Liver (tissue), 9 donors: ENCODE results near the gene CDH16. TPM values are rescaled to one million over a fixed set of nuclear protein-coding genes. Genes with fewer than 3 reads are reported as not detected.
A peak's percentile ranks its signal among the peaks of the same experiment; 100 is the strongest.

Source experiments
- DNase-seq: peaks from one replicate; pipeline ENCODE4 v3.0.0-alpha.2; 2017; ENCODE audit warnings: low spot score
- H3K27ac ChIP-seq, 2 donors: one replicate each; pipeline ENCODE4 v1.7.0; 2013; ENCODE audit warnings: inconsistent platforms in 2 of 2, low read length in 2 of 2, control low read depth in 1 of 2, low read depth in 1 of 2, mild to moderate bottlenecking in 1 of 2
- H3K27me3 ChIP-seq, 4 donors: one replicate each; pipeline versions ENCODE4 v1.6.1 to v1.7.0; 2013; ENCODE audit warnings: low read length in 3 of 4, inconsistent platforms in 1 of 4, mild to moderate bottlenecking in 1 of 4, moderate library complexity in 1 of 4; ENCODE audit not compliant: control insufficient read depth in 4 of 4, insufficient read depth in 4 of 4
- H3K36me3 ChIP-seq, 4 donors: one replicate each; pipeline versions ENCODE4 v1.6.1 to v1.7.0; 2013; ENCODE audit warnings: low read length in 3 of 4, mild to moderate bottlenecking in 3 of 4, low read depth in 1 of 4, moderate library complexity in 1 of 4; ENCODE audit not compliant: control insufficient read depth in 4 of 4, insufficient read depth in 3 of 4
- H3K4me1 ChIP-seq, 4 donors: one replicate each; pipeline versions ENCODE4 v1.6.1 to v1.7.0; 2013; ENCODE audit warnings: low read length in 3 of 4, mild to moderate bottlenecking in 3 of 4, moderate library complexity in 1 of 4; ENCODE audit not compliant: control insufficient read depth in 4 of 4, insufficient read depth in 4 of 4
- H3K4me3 ChIP-seq, 3 donors: one replicate each; pipeline versions ENCODE4 v1.6.1 to v1.7.0; 2013; ENCODE audit warnings: low read length in 3 of 3, control low read depth in 1 of 3, low read depth in 1 of 3, mild to moderate bottlenecking in 1 of 3
- H3K9ac ChIP-seq, 2 donors: one replicate each; pipeline ENCODE4 v1.7.0; 2013; ENCODE audit warnings: low read length in 2 of 2, mild to moderate bottlenecking in 2 of 2, moderate library complexity in 2 of 2, control low read depth in 1 of 2, low read depth in 1 of 2
- H3K9me3 ChIP-seq, 4 donors: one replicate each; pipeline versions ENCODE4 v1.6.1 to v1.7.0; 2013; ENCODE audit warnings: low read length in 3 of 4; ENCODE audit not compliant: control insufficient read depth in 4 of 4
- ATF3 ChIP-seq: IDR thresholded peaks from 2 replicates; pipeline ENCODE4 v1.6.1; 2016; ENCODE audit warnings: antibody characterized with exemption
- CTCF ChIP-seq: fragments of 150-350 bp; IDR thresholded peaks from 2 replicates; pipeline ENCODE4 v1.5.1; 2017; ENCODE audit warnings: improper control_type of control experiment, low read depth, low read length; ENCODE audit not compliant: missing input control
- EGR1 ChIP-seq, 2 donors: IDR thresholded peaks; 2 replicates each; pipeline ENCODE4 v1.6.1; 2016 to 2018; ENCODE audit warnings: antibody characterized with exemption in 2 of 2, low read depth in 2 of 2
- FOXA1 ChIP-seq: IDR thresholded peaks from 2 replicates; pipeline ENCODE4 v1.6.1; 2016; ENCODE audit warnings: antibody characterized with exemption
- FOXA2 ChIP-seq: IDR thresholded peaks from 2 replicates; pipeline ENCODE4 v1.6.1; 2016; ENCODE audit warnings: antibody characterized with exemption
- GABPA ChIP-seq, 2 donors: IDR thresholded peaks in 1 of 2; conservative IDR thresholded peaks in 1 of 2; 2 replicates each; pipeline ENCODE4 v1.6.1; 2016; ENCODE audit warnings: antibody characterized with exemption in 2 of 2, mild to moderate bottlenecking in 1 of 2, moderate library complexity in 1 of 2
- HNF4A ChIP-seq, 2 donors: conservative IDR thresholded peaks; 2 replicates each; pipeline ENCODE4 v1.6.1; 2016; ENCODE audit warnings: antibody characterized with exemption in 2 of 2, mild to moderate bottlenecking in 2 of 2
- HNF4G ChIP-seq: IDR thresholded peaks from 2 replicates; pipeline ENCODE4 v1.6.1; 2016; ENCODE audit warnings: antibody characterized with exemption
- JUND ChIP-seq, 2 donors: IDR thresholded peaks; 2 replicates each; pipeline ENCODE4 v1.6.1; 2016; ENCODE audit warnings: antibody characterized with exemption in 2 of 2
- REST ChIP-seq: IDR thresholded peaks from 2 replicates; pipeline ENCODE4 v1.6.1; 2016; ENCODE audit warnings: antibody characterized with exemption, mild to moderate bottlenecking
- RXRA ChIP-seq, 2 donors: IDR thresholded peaks; 2 replicates each; pipeline ENCODE4 v1.6.1; 2017 to 2018; ENCODE audit warnings: antibody characterized with exemption in 2 of 2, mild to moderate bottlenecking in 1 of 2
- YY1 ChIP-seq: IDR thresholded peaks from 2 replicates; pipeline ENCODE4 v1.6.1; 2016; ENCODE audit warnings: antibody characterized with exemption, mild to moderate bottlenecking
- WGBS: extraction: QIAGEN DNeasy Blood & Tissue Kit; methylation state at CpG from one replicate; pipeline ENCODE4 v1.1.7; 2013; 5-methylcytosine and 5-hydroxymethylcytosine counted together
- polyA plus RNA-seq, 2 donors: library from polyadenylated mRNA; stranded (reverse) in 1 of 2; unstranded in 1 of 2; fragments of 200-250 nt in 1 of 2; fragments of >200 nt in 1 of 2; fragmentation: Nextera tagmentation in 1 of 2; extraction: Ambion mirVana in 1 of 2; gene quantifications; one replicate each; pipeline versions ENCODE4 v1.2.1 to v1.2.3, GENCODE V29; 2013 to 2015
- total RNA-seq, 2 donors: library from RNA; depleted of rRNA; stranded (reverse); fragments of >200 nt; gene quantifications; one replicate each; pipeline ENCODE4 v1.2.3, GENCODE V29; 2014
- donor health status: healthy.
- donor health status: healthy.
- donor health status: healthy.
- donor health status: healthy.
- donor health status: healthy.

Gene CDH16
- total and polyA plus RNA-seq, 4 donors = 0.56 TPM; not detected in 3

GRCh38 chr16:66889622-66890021 lies 29.1 kb downstream of the CDH16 start:
- no peak for DNase-seq
- Histone ChIP-seq H3K27ac (no peak overlapping the region), H3K9me3 (no peaks in the 10 kb centered on the region), H3K4me1 (peaks cover 5 to 17% (median 8%) of the 10 kb centered on the region in 4 donors), H3K27me3 (no peaks in the 10 kb centered on the region), H3K9ac (no peak overlapping the region), H3K36me3 (peaks cover 4 to 22% (median 13%) of the 10 kb centered on the region in 4 donors), H3K4me3 (no peak overlapping the region)
- WGBS = 59% methylated on average over 4 of the region's 4 CpGs
- TF ChIP-seq FOXA2 = no peak
- TF ChIP-seq FOXA1 = no peak
- no peak for TF ChIP-seq HNF4G

DNA sequence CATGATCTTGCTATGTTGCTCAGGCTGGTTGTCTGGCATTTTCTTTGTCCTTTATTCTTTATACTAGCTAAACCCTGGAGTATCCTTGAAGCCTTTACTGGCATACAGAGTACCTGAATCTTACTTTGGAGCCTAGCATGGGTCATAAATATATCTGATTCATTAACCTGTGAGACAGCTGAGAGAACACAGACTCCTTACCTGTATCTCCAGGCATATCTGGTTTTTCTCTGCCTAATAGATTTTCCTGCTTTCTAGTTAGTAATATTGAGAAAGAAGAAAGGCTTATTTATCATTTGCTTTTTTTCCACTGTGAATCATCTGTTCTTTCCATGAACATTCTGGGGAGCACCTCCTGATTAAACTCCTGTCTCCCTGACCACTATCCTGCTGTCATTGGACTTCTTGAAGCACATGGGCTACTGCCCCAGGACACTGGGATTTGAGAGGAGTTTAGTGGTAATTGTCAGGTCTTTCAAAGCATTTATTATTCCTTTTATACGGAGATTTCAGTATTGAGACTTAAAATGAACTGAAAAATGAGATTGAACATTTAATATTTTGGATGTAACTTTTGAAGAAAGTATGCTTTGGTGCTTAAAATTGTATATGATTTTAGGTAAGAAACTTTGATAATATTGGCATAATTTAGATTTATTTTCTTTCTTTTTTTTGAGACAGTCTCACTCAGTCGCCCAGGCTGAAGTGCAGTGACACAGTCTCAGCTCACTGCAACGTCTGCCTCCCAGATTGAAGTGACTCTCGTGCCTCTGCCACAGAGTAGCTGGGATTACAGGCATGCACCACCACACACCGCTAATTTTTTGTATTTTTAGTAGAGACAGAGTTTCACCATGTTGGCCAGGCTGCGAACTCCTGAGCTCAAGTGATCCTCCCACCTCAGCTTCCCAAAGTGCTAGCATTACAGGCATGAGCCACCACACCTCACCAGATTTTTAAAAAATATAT lies 29.8 kb downstream of the CDH16 start:
- peaks cover 6 to 17% (median 9%) of the 10 kb centered on the region in 4 donors for H3K4me1 ChIP-seq
- no peak for DNase-seq
- H3K4me3 ChIP-seq = no peak overlapping the region
- H3K9me3 ChIP-seq = no peaks in the 10 kb centered on the region
- WGBS = 95% methylated on average over 6 of the region's 6 CpGs
- TF ChIP-seq REST (no peak), GABPA (IDR thresholded peaks at IDR 0.05 in 1 of 2, conservative IDR thresholded peaks at IDR 0.05 in 1 of 2) (no peak), JUND (IDR thresholded peaks at IDR 0.05) (no peak)
- no peaks in the 10 kb centered on the region for H3K27me3 ChIP-seq
- peaks cover 4 to 23% (median 15%) of the 10 kb centered on the region in 4 donors for H3K36me3 ChIP-seq
- H3K9ac ChIP-seq = peak overlapping the region in 1 of 2 donors; percentile 29
- H3K27ac ChIP-seq = no peak overlapping the region

DNA sequence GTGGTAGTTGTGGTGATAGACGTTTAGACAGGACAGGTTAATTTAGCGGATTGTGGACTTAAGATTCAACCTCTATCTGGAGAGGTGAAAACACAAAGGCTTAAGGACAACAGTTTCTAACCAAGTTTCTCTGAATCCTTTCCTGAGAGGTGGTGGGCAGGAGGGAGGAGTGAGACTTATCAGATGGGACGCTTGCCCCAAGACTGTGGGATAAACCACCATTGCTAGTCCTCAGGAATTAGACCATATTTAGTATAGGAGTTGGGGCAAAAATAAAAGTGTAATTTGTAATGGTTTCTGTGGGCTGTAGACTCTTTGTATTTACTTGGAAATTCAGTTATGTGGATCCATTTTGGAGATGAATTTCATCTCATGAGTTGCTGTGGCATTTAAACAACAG lies 31.8 kb downstream of the CDH16 start:
- Histone ChIP-seq H3K27me3 (no peaks in the 10 kb centered on the region), H3K4me3 (no peak overlapping the region), H3K36me3 (peaks cover 4 to 23% (median 15%) of the 10 kb centered on the region in 4 donors), H3K9ac (no peak overlapping the region), H3K27ac (no peak overlapping the region), H3K4me1 (peaks cover 6 to 17% (median 13%) of the 10 kb centered on the region in 4 donors), H3K9me3 (no peaks in the 10 kb centered on the region)
- no peak for DNase-seq
- 88% methylated on average over 3 of the region's 3 CpGs for WGBS
- TF ChIP-seq HNF4A (conservative IDR thresholded peaks at IDR 0.05) = no peak

- no peak for DNase-seq
- H3K4me3 ChIP-seq = no peak overlapping the region
- no peak overlapping the region for H3K27ac ChIP-seq
- H3K9me3 ChIP-seq = no peaks in the 10 kb centered on the region
- no peaks in the 10 kb centered on the region for H3K27me3 ChIP-seq
- WGBS = 84% methylated on average over 2 of the region's 2 CpGs
- no peak overlapping the region for H3K9ac ChIP-seq
- H3K4me1 ChIP-seq = peaks cover 2 to 19% (median 12%) of the 10 kb centered on the region in 4 donors
- TF ChIP-seq RXRA (IDR thresholded peaks at IDR 0.05) = no peak
- no peak for TF ChIP-seq CTCF
- no peak for TF ChIP-seq JUND (IDR thresholded peaks at IDR 0.05)
- no peak for TF ChIP-seq YY1
- TF ChIP-seq EGR1 (IDR thresholded peaks at IDR 0.05; ENCODE audit: low read depth in 2 of 2) = no peak
- no peak for TF ChIP-seq ATF3
- H3K36me3 ChIP-seq = peaks cover 4 to 23% (median 15%) of the 10 kb centered on the region in 4 donors
Measured at GRCh38 chr16:66886321-66886720, 32.4 kb downstream of the CDH16 start.
